ENCODE measurements around the gene COTL1. TPM values are rescaled to one million over a fixed set of nuclear protein-coding genes. Genes with fewer than 3 reads are reported as not detected.

Gene COTL1
- total and polyA plus RNA-seq, 4 donors, result 12.0 to 59.5 (median 23.0) TPM

DNA sequence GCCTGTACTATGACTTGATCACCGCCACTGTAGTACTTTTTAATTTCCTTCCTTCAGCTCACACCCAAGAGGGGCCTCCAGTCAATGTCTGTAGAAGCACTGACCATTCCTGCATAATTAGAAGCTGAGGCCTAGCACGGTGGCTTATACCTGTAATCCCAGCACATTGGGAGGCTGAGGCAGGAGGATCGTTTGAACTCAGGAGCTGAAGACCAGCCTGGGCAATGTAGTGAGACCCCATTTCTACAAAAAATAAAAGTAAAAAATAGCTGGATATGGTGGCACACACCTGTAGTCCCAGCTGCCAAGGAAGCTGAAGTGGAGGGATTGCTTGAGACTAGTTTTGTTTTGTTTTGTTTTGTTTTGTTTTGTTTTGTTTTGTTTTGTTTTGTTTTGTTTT is 36.4 kb upstream of the COTL1 start:
- Histone ChIP-seq H3K4me1 (ENCODE audit: control insufficient read depth in 4 of 4, insufficient read depth in 4 of 4, low read length in 3 of 4) (peaks cover 0 to 14% (median 6%) of the 10 kb centered on the region in 4 donors), H3K9me3 (ENCODE audit: control insufficient read depth in 4 of 4, low read length in 3 of 4) (no peaks in the 10 kb centered on the region), H3K36me3 (ENCODE audit: control insufficient read depth in 4 of 4, insufficient read depth in 3 of 4, low read depth in 1 of 4, low read length in 3 of 4) (peaks cover 17 to 42% (median 28%) of the 10 kb centered on the region in 4 donors), H3K4me3 (ENCODE audit: low read depth in 1 of 3, low read length in 3 of 3) (no peak overlapping the region), H3K27ac (ENCODE audit: low read depth in 1 of 2, low read length in 2 of 2) (no peak overlapping the region), H3K27me3 (ENCODE audit: control insufficient read depth in 4 of 4, insufficient read depth in 4 of 4, low read length in 3 of 4) (no peaks in the 10 kb centered on the region), H3K9ac (ENCODE audit: low read depth in 1 of 2, low read length in 2 of 2) (no peak overlapping the region)
- no peak for DNase-seq (ENCODE audit: low spot score)
- 96% methylated on average over 3 of the region's 3 CpGs for WGBS
- TF ChIP-seq GABPA (IDR thresholded peaks at IDR 0.05 in 1 of 2, conservative IDR thresholded peaks at IDR 0.05 in 1 of 2) (no peak), EGR1 (IDR thresholded peaks at IDR 0.05; ENCODE audit: low read depth in 2 of 2) (no peak), NR2F2 (IDR thresholded peaks at IDR 0.05) (no peak), RXRA (IDR thresholded peaks at IDR 0.05) (no peak), HNF4A (conservative IDR thresholded peaks at IDR 0.05) (no peak), FOXA2 (IDR thresholded peaks at IDR 0.05) (no peak), YY1 (IDR thresholded peaks at IDR 0.05) (no peak), RAD21 (IDR thresholded peaks at IDR 0.05) (no peak), HNF4G (IDR thresholded peaks at IDR 0.05) (no peak), JUND (IDR thresholded peaks at IDR 0.05) (no peak)
- TF ChIP-seq, protein P1, sequence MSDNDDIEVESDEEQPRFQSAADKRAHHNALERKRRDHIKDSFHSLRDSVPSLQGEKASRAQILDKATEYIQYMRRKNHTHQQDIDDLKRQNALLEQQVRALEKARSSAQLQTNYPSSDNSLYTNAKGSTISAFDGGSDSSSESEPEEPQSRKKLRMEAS (IDR thresholded peaks at IDR 0.05), result no peak
- TF ChIP-seq, protein P2, sequence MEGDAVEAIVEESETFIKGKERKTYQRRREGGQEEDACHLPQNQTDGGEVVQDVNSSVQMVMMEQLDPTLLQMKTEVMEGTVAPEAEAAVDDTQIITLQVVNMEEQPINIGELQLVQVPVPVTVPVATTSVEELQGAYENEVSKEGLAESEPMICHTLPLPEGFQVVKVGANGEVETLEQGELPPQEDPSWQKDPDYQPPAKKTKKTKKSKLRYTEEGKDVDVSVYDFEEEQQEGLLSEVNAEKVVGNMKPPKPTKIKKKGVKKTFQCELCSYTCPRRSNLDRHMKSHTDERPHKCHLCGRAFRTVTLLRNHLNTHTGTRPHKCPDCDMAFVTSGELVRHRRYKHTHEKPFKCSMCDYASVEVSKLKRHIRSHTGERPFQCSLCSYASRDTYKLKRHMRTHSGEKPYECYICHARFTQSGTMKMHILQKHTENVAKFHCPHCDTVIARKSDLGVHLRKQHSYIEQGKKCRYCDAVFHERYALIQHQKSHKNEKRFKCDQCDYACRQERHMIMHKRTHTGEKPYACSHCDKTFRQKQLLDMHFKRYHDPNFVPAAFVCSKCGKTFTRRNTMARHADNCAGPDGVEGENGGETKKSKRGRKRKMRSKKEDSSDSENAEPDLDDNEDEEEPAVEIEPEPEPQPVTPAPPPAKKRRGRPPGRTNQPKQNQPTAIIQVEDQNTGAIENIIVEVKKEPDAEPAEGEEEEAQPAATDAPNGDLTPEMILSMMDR (IDR thresholded peaks at IDR 0.05; ENCODE audit: low read depth, low read length, missing input control), result no peak
- TF ChIP-seq, protein P3, sequence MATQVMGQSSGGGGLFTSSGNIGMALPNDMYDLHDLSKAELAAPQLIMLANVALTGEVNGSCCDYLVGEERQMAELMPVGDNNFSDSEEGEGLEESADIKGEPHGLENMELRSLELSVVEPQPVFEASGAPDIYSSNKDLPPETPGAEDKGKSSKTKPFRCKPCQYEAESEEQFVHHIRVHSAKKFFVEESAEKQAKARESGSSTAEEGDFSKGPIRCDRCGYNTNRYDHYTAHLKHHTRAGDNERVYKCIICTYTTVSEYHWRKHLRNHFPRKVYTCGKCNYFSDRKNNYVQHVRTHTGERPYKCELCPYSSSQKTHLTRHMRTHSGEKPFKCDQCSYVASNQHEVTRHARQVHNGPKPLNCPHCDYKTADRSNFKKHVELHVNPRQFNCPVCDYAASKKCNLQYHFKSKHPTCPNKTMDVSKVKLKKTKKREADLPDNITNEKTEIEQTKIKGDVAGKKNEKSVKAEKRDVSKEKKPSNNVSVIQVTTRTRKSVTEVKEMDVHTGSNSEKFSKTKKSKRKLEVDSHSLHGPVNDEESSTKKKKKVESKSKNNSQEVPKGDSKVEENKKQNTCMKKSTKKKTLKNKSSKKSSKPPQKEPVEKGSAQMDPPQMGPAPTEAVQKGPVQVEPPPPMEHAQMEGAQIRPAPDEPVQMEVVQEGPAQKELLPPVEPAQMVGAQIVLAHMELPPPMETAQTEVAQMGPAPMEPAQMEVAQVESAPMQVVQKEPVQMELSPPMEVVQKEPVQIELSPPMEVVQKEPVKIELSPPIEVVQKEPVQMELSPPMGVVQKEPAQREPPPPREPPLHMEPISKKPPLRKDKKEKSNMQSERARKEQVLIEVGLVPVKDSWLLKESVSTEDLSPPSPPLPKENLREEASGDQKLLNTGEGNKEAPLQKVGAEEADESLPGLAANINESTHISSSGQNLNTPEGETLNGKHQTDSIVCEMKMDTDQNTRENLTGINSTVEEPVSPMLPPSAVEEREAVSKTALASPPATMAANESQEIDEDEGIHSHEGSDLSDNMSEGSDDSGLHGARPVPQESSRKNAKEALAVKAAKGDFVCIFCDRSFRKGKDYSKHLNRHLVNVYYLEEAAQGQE (IDR thresholded peaks at IDR 0.05), result no peak
- TF ChIP-seq, protein P4, sequence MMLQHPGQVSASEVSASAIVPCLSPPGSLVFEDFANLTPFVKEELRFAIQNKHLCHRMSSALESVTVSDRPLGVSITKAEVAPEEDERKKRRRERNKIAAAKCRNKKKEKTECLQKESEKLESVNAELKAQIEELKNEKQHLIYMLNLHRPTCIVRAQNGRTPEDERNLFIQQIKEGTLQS (IDR thresholded peaks at IDR 0.05), result no peak

DNA sequence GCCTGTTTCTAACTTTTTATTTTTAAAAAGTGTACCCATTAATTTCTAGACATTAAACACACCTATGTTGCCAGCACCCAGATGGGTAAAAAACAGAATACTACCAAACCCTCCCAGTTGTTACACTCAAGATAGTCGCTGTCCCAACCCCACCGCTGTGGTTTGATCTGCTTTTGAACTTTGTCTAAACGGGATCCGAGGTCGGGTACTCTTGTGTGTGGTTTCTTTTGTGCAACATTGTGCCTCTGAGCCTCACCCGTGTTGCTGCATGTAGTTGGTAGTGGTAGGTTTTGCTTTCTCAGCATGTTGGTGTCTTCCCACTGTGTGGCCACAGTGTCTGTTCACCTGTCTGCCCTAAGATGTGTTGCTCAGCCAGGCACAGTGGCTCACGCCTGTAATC is 34.7 kb upstream of the COTL1 start:
- peaks cover 2 to 15% (median 8%) of the 10 kb centered on the region in 4 donors for H3K4me1 ChIP-seq (ENCODE audit: control insufficient read depth in 4 of 4, insufficient read depth in 4 of 4, low read length in 3 of 4)

More for the DNA sequence above, 34.7 kb upstream of the COTL1 start:
- Histone ChIP-seq H3K36me3 (ENCODE audit: control insufficient read depth in 4 of 4, insufficient read depth in 3 of 4, low read depth in 1 of 4, low read length in 3 of 4) (peaks cover 14 to 35% (median 23%) of the 10 kb centered on the region in 4 donors), H3K27ac (ENCODE audit: low read depth in 1 of 2, low read length in 2 of 2) (no peak overlapping the region), H3K9me3 (ENCODE audit: control insufficient read depth in 4 of 4, low read length in 3 of 4) (no peaks in the 10 kb centered on the region), H3K9ac (ENCODE audit: low read depth in 1 of 2, low read length in 2 of 2) (no peak overlapping the region), H3K27me3 (ENCODE audit: control insufficient read depth in 4 of 4, insufficient read depth in 4 of 4, low read length in 3 of 4) (no peaks in the 10 kb centered on the region), H3K4me3 (ENCODE audit: low read depth in 1 of 3, low read length in 3 of 3) (no peak overlapping the region)
- TF ChIP-seq, protein P1 (IDR thresholded peaks at IDR 0.05), result no peak
- TF ChIP-seq NR2F2 (IDR thresholded peaks at IDR 0.05) (no peak), HNF4A (conservative IDR thresholded peaks at IDR 0.05) (no peak), SP1 (IDR thresholded peaks at IDR 0.05) (no peak)
- TF ChIP-seq, protein P2 (IDR thresholded peaks at IDR 0.05; ENCODE audit: low read depth, low read length, missing input control), result no peak
- 88% methylated on average over 7 of the region's 7 CpGs for WGBS
- no peak for DNase-seq (ENCODE audit: low spot score)

Data from liver (tissue), 9 donors.